GM06990 (cell line): ENCODE data around the gene XG.

Experiments
- DNase-seq: peaks from one replicate; pipeline ENCODE4 v3.0.0-alpha.2; 2011; ENCODE audit not compliant: insufficient read length; ENCODE audit errors: extremely low read depth
- H3K27me3 ChIP-seq: replicated peaks from 2 replicates; pipeline ENCODE4 v1.6.0; 2011; ENCODE audit warnings: low read length; ENCODE audit not compliant: control insufficient read depth, insufficient read depth
- H3K36me3 ChIP-seq: 2 replicates; pipeline ENCODE4 v1.5.1; 2011; ENCODE audit warnings: low read length; ENCODE audit not compliant: control insufficient read depth, insufficient read depth
- H3K4me3 ChIP-seq: replicated peaks from 2 replicates; pipeline ENCODE4 v1.5.1; 2011; ENCODE audit warnings: low read depth, mild to moderate bottlenecking, control low read depth, low read length
- CTCF ChIP-seq: IDR thresholded peaks from 2 replicates; pipeline ENCODE4 v1.5.1; 2011; ENCODE audit warnings: low read length, control low read depth, mild to moderate bottlenecking, inconsistent platforms; ENCODE audit not compliant: insufficient read depth, poor library complexity, severe bottlenecking

Gene XG

GRCh38 chrX:2709556-2709955, 42.3 kb upstream of the XG start:
- no peak for TF ChIP-seq CTCF
- Histone ChIP-seq H3K36me3 (peaks cover 8% of the 10 kb centered on the region), H3K27me3 (no peaks in the 10 kb centered on the region), H3K4me3 (no peak overlapping the region)
- DNase-seq, result no peak

DNA sequence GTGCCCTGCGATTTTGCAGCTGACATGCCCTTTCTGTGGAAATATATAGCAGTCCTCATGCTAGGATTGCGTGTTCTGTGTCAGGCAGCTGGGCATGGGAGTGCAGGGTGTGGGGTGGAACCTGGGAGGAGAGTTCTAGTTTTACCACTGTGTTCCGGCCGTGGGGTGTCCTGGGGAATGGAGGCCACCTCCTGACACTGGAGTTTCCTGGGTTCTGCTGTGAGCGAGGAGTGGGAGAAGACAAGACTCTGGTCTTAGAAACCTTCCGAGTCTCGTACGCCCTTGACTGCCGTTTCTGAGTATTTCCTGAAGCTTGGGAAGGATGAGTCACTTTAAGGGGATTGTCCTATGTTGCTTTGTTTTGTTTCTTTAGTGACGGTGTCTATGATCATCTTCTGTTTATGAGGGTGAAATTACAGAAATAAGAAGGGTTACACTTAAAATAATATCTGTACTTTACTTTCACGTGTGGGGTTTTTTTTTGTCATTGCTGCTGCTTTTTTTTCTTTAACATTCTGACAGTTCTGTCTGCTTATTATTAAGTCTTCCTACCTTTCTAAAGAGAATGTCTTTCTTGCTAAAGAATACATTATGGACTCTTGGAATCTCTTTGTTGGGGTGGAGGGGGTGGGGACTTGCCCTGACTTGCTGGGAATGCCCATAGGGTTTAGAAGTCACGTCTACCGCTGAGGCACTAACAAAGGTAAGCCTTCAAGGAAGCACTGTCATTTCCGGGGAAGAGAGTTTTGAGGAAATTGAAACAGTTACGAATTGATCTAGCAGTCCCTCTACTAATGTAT, 41.6 kb upstream of the XG start:
- H3K27me3 ChIP-seq, result no peaks in the 10 kb centered on the region
- DNase-seq, result no peak
- no peak overlapping the region for H3K4me3 ChIP-seq
- peaks cover 8% of the 10 kb centered on the region for H3K36me3 ChIP-seq
- no peak for TF ChIP-seq CTCF

DNA sequence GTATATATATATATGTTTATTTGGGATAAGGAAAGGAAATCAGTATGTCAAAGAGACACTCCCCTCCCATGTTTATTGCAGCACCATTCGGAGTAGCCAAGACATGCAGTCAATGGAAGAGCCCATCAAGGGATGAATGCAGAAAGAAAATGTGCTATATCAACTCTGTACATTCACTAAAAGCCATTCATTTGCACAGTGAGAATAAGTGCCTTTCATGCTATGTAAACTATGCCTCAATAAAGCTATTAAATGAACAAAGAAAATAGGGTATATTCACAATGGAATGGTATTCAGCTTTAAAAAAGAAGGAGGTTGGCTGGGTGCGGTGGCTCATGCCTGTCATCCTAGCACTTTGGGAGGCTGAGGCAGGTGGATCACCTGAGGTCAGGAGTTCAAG, 40.4 kb upstream of the XG start:
- Histone ChIP-seq H3K4me3 (no peak overlapping the region), H3K27me3 (no peaks in the 10 kb centered on the region), H3K36me3 (peaks cover 10% of the 10 kb centered on the region)
- TF ChIP-seq CTCF, result no peak
- no peak for DNase-seq

DNA sequence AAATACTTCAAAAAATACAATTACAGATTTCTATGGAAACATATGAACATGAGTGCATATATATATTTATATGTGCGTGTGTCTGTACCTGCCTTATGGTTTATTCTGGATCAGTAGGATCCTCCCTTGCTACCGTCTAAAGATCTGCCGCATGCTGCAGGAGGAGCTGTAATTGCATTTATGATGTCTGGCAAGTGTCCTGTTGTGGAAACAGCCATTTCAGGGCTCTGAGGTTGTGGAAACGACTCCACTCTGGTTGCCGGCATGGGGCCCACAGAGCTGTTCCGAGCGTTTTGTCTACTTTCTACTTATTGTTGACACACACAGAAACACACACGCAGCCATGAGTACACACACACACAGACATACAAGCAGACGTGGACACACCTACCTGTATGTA, 39.4 kb upstream of the XG start:
- DNase-seq, result no peak
- no peak for TF ChIP-seq CTCF
- no peaks in the 10 kb centered on the region for H3K27me3 ChIP-seq
- peaks cover 14% of the 10 kb centered on the region for H3K36me3 ChIP-seq
- H3K4me3 ChIP-seq, result no peak overlapping the region

GRCh38 chrX:2712890-2713840, 38.7 kb upstream of the XG start:
- H3K27me3 ChIP-seq, result no peaks in the 10 kb centered on the region
- no peak for TF ChIP-seq CTCF
- no peak for DNase-seq
- H3K36me3 ChIP-seq, result peaks cover 14% of the 10 kb centered on the region
- no peak overlapping the region for H3K4me3 ChIP-seq
